CD4-positive, alpha-beta T cell treated with Interleukin-4 for 1 hour (primary cell): Measurements from ENCODE around the gene GSG1L2.
"Not testable (repeated sequence)": the region's sequence is repeated elsewhere in the genome, so short reads cannot be mapped to it uniquely, and the experiment has no call there.

ENCODE experiments used
- DNase-seq, 2 donors: peaks; one replicate each; pipeline ENCODE4 v3.0.0-alpha.2; 2020 to 2022

GSG1L2 gene

GRCh38 chr17:9788601-9789000 is 33.3 kb downstream of the GSG1L2 start:
- DNase-seq = no peak

- DNase-seq = no peak
Measured at GRCh38 chr17:9784544-9784943, 37.3 kb downstream of the GSG1L2 start.

- DNase-seq = not testable (repeated sequence)
Measured at GRCh38 chr17:9783465-9783864, 38.4 kb downstream of the GSG1L2 start.

- no peak for DNase-seq
Measured at GRCh38 chr17:9783050-9783449, 38.8 kb downstream of the GSG1L2 start.

GRCh38 chr17:9780552-9780951 is 41.3 kb downstream of the GSG1L2 start:
- no peak for DNase-seq

- no peak for DNase-seq
Measured at GRCh38 chr17:9776911-9777310, 45.0 kb downstream of the GSG1L2 start.

- no peak for DNase-seq
Measured at GRCh38 chr17:9772658-9773057, 49.2 kb downstream of the GSG1L2 start.

GRCh38 chr17:9771465-9771864 is 50.4 kb downstream of the GSG1L2 start:
- no peak for DNase-seq

GRCh38 chr17:9769036-9769695 is 52.7 kb downstream of the GSG1L2 start:
- no peak for DNase-seq

GRCh38 chr17:9768381-9768934 is 53.4 kb downstream of the GSG1L2 start:
- peak in 1 of 2 donors; percentile 29 for DNase-seq

GRCh38 chr17:9767432-9767991 is 54.4 kb downstream of the GSG1L2 start:
- no peak for DNase-seq

- DNase-seq = no peak
Measured at GRCh38 chr17:9766970-9767369, 54.9 kb downstream of the GSG1L2 start.

GRCh38 chr17:9765322-9765721 is 56.6 kb downstream of the GSG1L2 start:
- no peak for DNase-seq

GRCh38 chr17:9763643-9764042 is 58.2 kb downstream of the GSG1L2 start:
- DNase-seq = no peak

GRCh38 chr17:9760266-9760665 is 61.6 kb downstream of the GSG1L2 start:
- no peak for DNase-seq

- no peak for DNase-seq
Measured at GRCh38 chr17:9755083-9755482, 66.8 kb downstream of the GSG1L2 start.
